ENCODE measurements around the gene HSD17B4. TPM values are rescaled to one million over a fixed set of nuclear protein-coding genes. Genes with fewer than 3 reads are reported as not detected.
"Not testable (repeated sequence)": the region's sequence is repeated elsewhere in the genome, so short reads cannot be mapped to it uniquely, and the experiment has no call there.

Gene HSD17B4
- total RNA-seq, 1 experiment from 2014 or later: 107 TPM

- no peaks in the 10 kb centered on the region for H3K4me1 ChIP-seq (replicated peaks)
- H3K36me3 ChIP-seq: peaks cover 3% of the 10 kb centered on the region; the same call in 1 of the 2 replicates
- H3K4me3 ChIP-seq: no peak overlapping the region
- DNase-seq (ENCODE audit: low read depth in 1 of 2, low spot score in 2 of 2): no peak
- H3K27me3 ChIP-seq (replicated peaks): no peaks in the 10 kb centered on the region
- H3K9me3 ChIP-seq (replicated peaks): 0 out of 2 replicates have a peak, but pooled peaks cover 2% of the 10 kb centered on the region
- no peak overlapping the region for H3K27ac ChIP-seq
These were observed 20.9 kb downstream of the HSD17B4 start for GRCh38 chr5:119473241-119473640.

GRCh38 chr5:119476341-119476740 is 24.0 kb downstream of the HSD17B4 start:
- H3K27me3 ChIP-seq (replicated peaks): no peaks in the 10 kb centered on the region
- H3K27ac ChIP-seq: no peak overlapping the region

GRCh38 chr5:119478781-119479180 is 26.5 kb downstream of the HSD17B4 start:
- Histone ChIP-seq H3K36me3 (peaks cover 17% of the 10 kb centered on the region), H3K9me3 (replicated peaks) (no peaks in the 10 kb centered on the region), H3K27ac (no peak overlapping the region), H3K4me3 (no peak overlapping the region), H3K4me1 (replicated peaks) (no peaks in the 10 kb centered on the region), H3K27me3 (replicated peaks) (no peaks in the 10 kb centered on the region)
- DNase-seq (ENCODE audit: low read depth in 1 of 2, low spot score in 2 of 2): no peak

More at GRCh38 chr5:119476341-119476740, 24.0 kb downstream of the HSD17B4 start:
- no peak for DNase-seq (ENCODE audit: low read depth in 1 of 2, low spot score in 2 of 2)
- Histone ChIP-seq H3K4me3 (no peak overlapping the region), H3K9me3 (replicated peaks) (no peaks in the 10 kb centered on the region), H3K36me3 (peaks cover 13% of the 10 kb centered on the region), H3K4me1 (replicated peaks) (no peaks in the 10 kb centered on the region)

- H3K27me3 ChIP-seq (replicated peaks); H3K4me1 ChIP-seq (replicated peaks); H3K9me3 ChIP-seq (replicated peaks); H3K4me3 ChIP-seq; DNase-seq (ENCODE audit: low read depth in 1 of 2, low spot score in 2 of 2); H3K27ac ChIP-seq: not testable (repeated sequence)
- peaks cover 17% of the 10 kb centered on the region for H3K36me3 ChIP-seq
These were observed 28.3 kb downstream of the HSD17B4 start for GRCh38 chr5:119480629-119481028.

GRCh38 chr5:119483155-119483554 is 30.9 kb downstream of the HSD17B4 start:
- no peak for DNase-seq (ENCODE audit: low read depth in 1 of 2, low spot score in 2 of 2)
- Histone ChIP-seq H3K4me1 (replicated peaks) (no peaks in the 10 kb centered on the region), H3K36me3 (peaks cover 15% of the 10 kb centered on the region), H3K27ac (no peak overlapping the region), H3K9me3 (replicated peaks) (no peaks in the 10 kb centered on the region), H3K4me3 (no peak overlapping the region), H3K27me3 (replicated peaks) (no peaks in the 10 kb centered on the region)

- no peak for DNase-seq (ENCODE audit: low read depth in 1 of 2, low spot score in 2 of 2)
- Histone ChIP-seq H3K27me3 (replicated peaks) (no peaks in the 10 kb centered on the region), H3K4me3 (no peak overlapping the region), H3K36me3 (peaks cover 6% of the 10 kb centered on the region), H3K4me1 (replicated peaks) (no peaks in the 10 kb centered on the region), H3K27ac (no peak overlapping the region), H3K9me3 (replicated peaks) (no peaks in the 10 kb centered on the region)
These were observed 32.6 kb downstream of the HSD17B4 start for GRCh38 chr5:119484884-119485283.

GRCh38 chr5:119501671-119502179 is 49.4 kb downstream of the HSD17B4 start:
- no peak overlapping the region for H3K27ac ChIP-seq
- H3K9me3 ChIP-seq (replicated peaks): peaks cover 5% of the 10 kb centered on the region
- no peaks in the 10 kb centered on the region; the same call in 1 of the 2 replicates for H3K36me3 ChIP-seq
- H3K27me3 ChIP-seq (replicated peaks): no peaks in the 10 kb centered on the region
- H3K4me3 ChIP-seq: no peak overlapping the region
- H3K4me1 ChIP-seq (replicated peaks): no peaks in the 10 kb centered on the region
- no peak for DNase-seq (ENCODE audit: low read depth in 1 of 2, low spot score in 2 of 2)

GRCh38 chr5:119503939-119504338 is 51.6 kb downstream of the HSD17B4 start:
- not testable (repeated sequence) for H3K36me3 ChIP-seq; DNase-seq (ENCODE audit: low read depth in 1 of 2, low spot score in 2 of 2); H3K27ac ChIP-seq; H3K27me3 ChIP-seq (replicated peaks); H3K4me3 ChIP-seq; H3K9me3 ChIP-seq (replicated peaks); H3K4me1 ChIP-seq (replicated peaks)

GRCh38 chr5:119512277-119512676 is 60.0 kb downstream of the HSD17B4 start:
- Histone ChIP-seq H3K4me1 (replicated peaks) (no peaks in the 10 kb centered on the region), H3K27ac (no peak overlapping the region), H3K36me3 (peaks cover 4% of the 10 kb centered on the region; the same call in 1 of the 2 replicates), H3K27me3 (replicated peaks) (no peaks in the 10 kb centered on the region), H3K4me3 (no peak overlapping the region), H3K9me3 (replicated peaks) (no peaks in the 10 kb centered on the region)
- no peak for DNase-seq (ENCODE audit: low read depth in 1 of 2, low spot score in 2 of 2)

GRCh38 chr5:119515192-119515591 is 62.9 kb downstream of the HSD17B4 start:
- Histone ChIP-seq H3K27ac (no peak overlapping the region), H3K9me3 (replicated peaks) (no peaks in the 10 kb centered on the region), H3K4me3 (no peak overlapping the region), H3K27me3 (replicated peaks) (no peaks in the 10 kb centered on the region), H3K36me3 (no peaks in the 10 kb centered on the region; the same call in 1 of the 2 replicates), H3K4me1 (replicated peaks) (no peaks in the 10 kb centered on the region)
- DNase-seq (ENCODE audit: low read depth in 1 of 2, low spot score in 2 of 2): no peak

- H3K4me3 ChIP-seq; H3K36me3 ChIP-seq; H3K27ac ChIP-seq; H3K27me3 ChIP-seq (replicated peaks); H3K4me1 ChIP-seq (replicated peaks); DNase-seq (ENCODE audit: low read depth in 1 of 2, low spot score in 2 of 2); H3K9me3 ChIP-seq (replicated peaks): not testable (repeated sequence)
These were observed 64.8 kb downstream of the HSD17B4 start for GRCh38 chr5:119517115-119517514.

GRCh38 chr5:119521232-119521631 is 68.9 kb downstream of the HSD17B4 start:
- no peak overlapping the region for H3K4me3 ChIP-seq
- H3K4me1 ChIP-seq (replicated peaks): no peaks in the 10 kb centered on the region
- H3K27me3 ChIP-seq (replicated peaks): no peaks in the 10 kb centered on the region
- H3K36me3 ChIP-seq: no peaks in the 10 kb centered on the region
- no peak for DNase-seq (ENCODE audit: low read depth in 1 of 2, low spot score in 2 of 2)
- H3K9me3 ChIP-seq (replicated peaks): no peaks in the 10 kb centered on the region
- H3K27ac ChIP-seq: no peak overlapping the region

GRCh38 chr5:119522841-119523240 is 70.5 kb downstream of the HSD17B4 start:
- DNase-seq (ENCODE audit: low read depth in 1 of 2, low spot score in 2 of 2): no peak
- no peaks in the 10 kb centered on the region for H3K36me3 ChIP-seq

GRCh38 chr5:119524485-119524884 is 72.2 kb downstream of the HSD17B4 start:
- H3K27ac ChIP-seq: no peak overlapping the region
- H3K9me3 ChIP-seq (replicated peaks): no peaks in the 10 kb centered on the region
- H3K4me3 ChIP-seq: no peak overlapping the region
- H3K36me3 ChIP-seq: no peaks in the 10 kb centered on the region
- DNase-seq (ENCODE audit: low read depth in 1 of 2, low spot score in 2 of 2): no peak
- no peaks in the 10 kb centered on the region for H3K4me1 ChIP-seq (replicated peaks)
- no peaks in the 10 kb centered on the region for H3K27me3 ChIP-seq (replicated peaks)

More at GRCh38 chr5:119522841-119523240, 70.5 kb downstream of the HSD17B4 start:
- no peaks in the 10 kb centered on the region for H3K4me1 ChIP-seq (replicated peaks)
- H3K27me3 ChIP-seq (replicated peaks): no peaks in the 10 kb centered on the region
- no peaks in the 10 kb centered on the region for H3K9me3 ChIP-seq (replicated peaks)
- no peak overlapping the region for H3K27ac ChIP-seq
- no peak overlapping the region for H3K4me3 ChIP-seq

- H3K27me3 ChIP-seq (replicated peaks): no peaks in the 10 kb centered on the region
- H3K9me3 ChIP-seq (replicated peaks): no peaks in the 10 kb centered on the region
- no peak overlapping the region for H3K27ac ChIP-seq
- no peak overlapping the region for H3K4me3 ChIP-seq
- no peaks in the 10 kb centered on the region for H3K4me1 ChIP-seq (replicated peaks)
- no peak for DNase-seq (ENCODE audit: low read depth in 1 of 2, low spot score in 2 of 2)
- H3K36me3 ChIP-seq: peaks cover 11% of the 10 kb centered on the region
These were observed 75.1 kb downstream of the HSD17B4 start for GRCh38 chr5:119527351-119527750.

Data from SJSA1 (cell line).